Measurements from ENCODE around the gene MMP1.

The MMP1 gene

DNA sequence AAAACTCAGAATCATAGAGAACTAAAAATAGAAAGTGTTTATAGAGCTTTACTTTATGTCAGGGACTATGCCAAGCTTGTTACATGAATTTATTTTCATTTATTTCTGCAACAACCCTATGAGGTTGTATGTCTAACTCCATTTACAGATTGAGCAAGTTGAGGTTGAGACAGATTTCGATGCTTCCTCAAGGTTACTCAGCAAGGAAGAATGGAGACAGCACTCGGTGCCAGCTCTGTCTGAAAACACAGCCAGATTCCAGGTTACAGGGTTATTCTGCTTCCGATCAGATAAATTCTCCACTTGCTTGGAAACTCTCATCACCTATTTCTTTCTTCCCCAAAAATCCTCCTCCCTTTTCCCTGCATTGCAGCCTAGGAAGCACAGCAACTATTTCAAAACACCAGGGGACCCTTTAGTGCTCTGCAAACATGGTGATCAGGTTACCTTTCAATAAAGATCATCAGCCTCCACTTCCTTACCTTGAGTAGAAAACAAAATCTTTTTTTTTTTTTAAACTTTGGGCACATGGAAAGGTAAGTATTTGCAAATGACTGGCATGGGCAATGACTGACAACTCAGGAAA lies 38.4 kb upstream of the MMP1 start:
- TF ChIP-seq, protein P1, sequence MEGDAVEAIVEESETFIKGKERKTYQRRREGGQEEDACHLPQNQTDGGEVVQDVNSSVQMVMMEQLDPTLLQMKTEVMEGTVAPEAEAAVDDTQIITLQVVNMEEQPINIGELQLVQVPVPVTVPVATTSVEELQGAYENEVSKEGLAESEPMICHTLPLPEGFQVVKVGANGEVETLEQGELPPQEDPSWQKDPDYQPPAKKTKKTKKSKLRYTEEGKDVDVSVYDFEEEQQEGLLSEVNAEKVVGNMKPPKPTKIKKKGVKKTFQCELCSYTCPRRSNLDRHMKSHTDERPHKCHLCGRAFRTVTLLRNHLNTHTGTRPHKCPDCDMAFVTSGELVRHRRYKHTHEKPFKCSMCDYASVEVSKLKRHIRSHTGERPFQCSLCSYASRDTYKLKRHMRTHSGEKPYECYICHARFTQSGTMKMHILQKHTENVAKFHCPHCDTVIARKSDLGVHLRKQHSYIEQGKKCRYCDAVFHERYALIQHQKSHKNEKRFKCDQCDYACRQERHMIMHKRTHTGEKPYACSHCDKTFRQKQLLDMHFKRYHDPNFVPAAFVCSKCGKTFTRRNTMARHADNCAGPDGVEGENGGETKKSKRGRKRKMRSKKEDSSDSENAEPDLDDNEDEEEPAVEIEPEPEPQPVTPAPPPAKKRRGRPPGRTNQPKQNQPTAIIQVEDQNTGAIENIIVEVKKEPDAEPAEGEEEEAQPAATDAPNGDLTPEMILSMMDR (IDR thresholded peaks at IDR 0.05; ENCODE audit: extremely low read depth, missing control alignments), result no peak
- no peak for DNase-seq (ENCODE audit: low spot score)

- TF ChIP-seq, protein P1 (IDR thresholded peaks at IDR 0.05; ENCODE audit: extremely low read depth, missing control alignments), result no peak
- DNase-seq (ENCODE audit: low spot score), result no peak
These were observed 35.8 kb upstream of the MMP1 start for GRCh38 chr11:102833731-102834130.

GRCh38 chr11:102832612-102833011 lies 34.7 kb upstream of the MMP1 start:
- DNase-seq (ENCODE audit: low spot score), result no peak
- TF ChIP-seq, protein P1 (IDR thresholded peaks at IDR 0.05; ENCODE audit: extremely low read depth, missing control alignments), result no peak

- DNase-seq (ENCODE audit: low spot score), result peak; percentile 11
- TF ChIP-seq, protein P1 (IDR thresholded peaks at IDR 0.05; ENCODE audit: extremely low read depth, missing control alignments), result peak; percentile 23
These were observed 33.8 kb upstream of the MMP1 start for GRCh38 chr11:102831489-102832440.

DNA sequence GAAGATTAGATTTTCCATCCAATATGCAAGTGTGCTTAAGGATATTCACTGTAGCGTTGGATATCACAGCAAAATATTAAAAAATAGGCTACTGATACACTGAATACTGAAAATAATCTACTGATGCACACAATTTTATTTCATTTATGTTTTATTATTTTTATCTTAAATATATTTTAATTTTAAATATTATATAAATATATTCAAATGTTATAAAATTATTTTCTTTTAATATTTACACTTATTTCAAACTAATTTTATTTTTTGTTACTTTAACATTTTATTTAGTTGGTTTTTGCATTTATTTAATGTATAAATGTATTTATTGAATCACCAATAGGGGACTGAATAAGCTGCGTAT lies 33.1 kb upstream of the MMP1 start:
- TF ChIP-seq, protein P1 (IDR thresholded peaks at IDR 0.05; ENCODE audit: extremely low read depth, missing control alignments), result no peak
- no peak for DNase-seq (ENCODE audit: low spot score)

DNA sequence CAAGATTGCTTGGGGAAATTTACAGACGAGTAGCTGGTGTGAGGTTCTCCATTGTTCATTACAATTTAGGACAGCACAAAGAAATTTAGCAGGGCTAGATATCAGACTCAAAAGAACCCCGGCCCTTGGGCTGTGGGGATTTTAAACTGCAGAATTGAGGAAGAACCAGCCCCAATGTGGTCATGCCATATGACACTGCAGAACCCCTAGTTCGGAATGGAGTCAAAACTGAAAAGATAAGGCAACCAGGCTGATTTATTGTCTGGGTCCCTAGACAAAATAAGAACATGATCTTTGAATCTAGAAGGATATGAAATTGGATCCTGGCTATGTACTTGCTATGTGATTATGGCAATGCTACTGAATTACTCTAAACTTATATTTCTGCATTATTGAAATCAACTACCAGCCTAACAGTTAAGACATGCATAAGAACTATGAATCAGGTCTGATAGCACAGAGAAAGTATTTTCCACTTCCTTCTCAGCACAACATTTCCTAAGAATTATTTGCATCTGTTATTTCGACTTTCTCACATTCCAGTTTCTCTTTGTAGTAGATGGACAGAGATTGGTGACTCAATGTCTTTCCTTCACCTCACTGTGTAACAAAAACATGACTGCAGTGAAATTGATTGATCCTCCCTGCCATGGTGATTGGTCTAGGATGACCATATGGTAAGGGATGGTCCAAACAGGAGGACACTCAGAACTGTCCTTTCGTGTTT lies 32.2 kb upstream of the MMP1 start:
- no peak for DNase-seq (ENCODE audit: low spot score)
- TF ChIP-seq, protein P1 (IDR thresholded peaks at IDR 0.05; ENCODE audit: extremely low read depth, missing control alignments), result no peak
